Hippocampal formation (tissue), 2 donors: Measurements from ENCODE around the gene ETNPPL.
"Not testable (repeated sequence)": the region's sequence is repeated elsewhere in the genome, so short reads cannot be mapped to it uniquely, and the experiment has no call there.

ENCODE experiments used
- DNase-seq, 2 donors: peaks; one replicate each; lab custom pipeline; 2025; lab: John Stamatoyannopoulos, UW

ETNPPL gene

DNA sequence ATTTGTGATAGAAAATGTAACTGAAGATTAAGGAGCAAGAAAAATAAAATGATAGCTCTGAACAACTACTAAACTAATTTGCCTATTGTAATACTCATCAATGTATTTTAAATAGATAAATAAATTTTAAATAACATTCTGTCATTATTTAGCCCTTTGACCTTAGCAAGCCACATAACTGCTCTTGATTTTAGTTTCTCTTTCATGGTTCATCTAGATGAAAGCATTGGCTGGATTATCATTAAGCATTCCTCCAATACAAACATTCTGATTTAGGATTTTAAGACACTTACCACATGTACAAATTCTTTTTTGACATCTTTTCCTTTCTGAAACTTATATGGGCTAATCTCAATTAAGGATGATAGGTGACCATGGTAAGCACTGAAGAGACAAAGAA, 8.5 kb downstream of the ETNPPL start:
- no peak for DNase-seq

DNA sequence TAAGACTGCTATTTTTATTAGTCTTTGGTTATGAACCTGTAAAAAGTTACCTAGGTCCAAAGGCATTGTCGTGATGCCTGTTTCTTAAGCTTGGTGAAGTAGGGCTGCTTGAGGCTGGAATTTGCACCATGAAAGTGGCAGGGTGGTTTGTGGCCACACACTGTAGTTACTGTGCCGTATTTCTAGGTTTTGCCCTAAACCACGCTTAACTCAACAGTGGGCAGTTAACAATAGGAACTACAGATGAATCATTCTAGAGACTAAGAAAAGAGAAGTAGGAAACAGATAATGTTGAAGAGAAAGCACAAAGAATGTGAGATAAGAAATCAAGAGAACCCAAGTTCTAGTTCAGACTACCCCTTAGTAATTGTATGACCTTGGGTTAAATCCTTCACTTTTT, 11.5 kb downstream of the ETNPPL start:
- no peak for DNase-seq

DNA sequence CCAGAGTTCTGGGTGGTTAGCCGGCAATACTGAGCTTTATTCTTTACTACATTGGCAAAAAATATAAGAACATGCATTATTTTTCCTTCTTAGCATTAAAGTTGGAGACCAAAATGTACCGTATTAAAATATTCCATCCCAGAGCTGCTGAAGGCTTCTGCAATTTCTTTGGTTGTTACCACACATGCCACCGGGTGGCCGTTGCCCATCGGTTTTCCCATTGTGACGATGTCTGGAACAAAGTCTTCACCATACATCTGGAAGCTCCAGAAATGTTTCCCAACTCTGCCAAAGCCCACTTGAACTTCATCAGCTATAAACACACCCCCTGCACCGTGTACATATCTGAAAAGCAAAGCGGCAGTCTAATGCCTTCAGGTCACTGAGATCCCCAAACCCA, 13.7 kb downstream of the ETNPPL start:
- DNase-seq, result no peak

DNA sequence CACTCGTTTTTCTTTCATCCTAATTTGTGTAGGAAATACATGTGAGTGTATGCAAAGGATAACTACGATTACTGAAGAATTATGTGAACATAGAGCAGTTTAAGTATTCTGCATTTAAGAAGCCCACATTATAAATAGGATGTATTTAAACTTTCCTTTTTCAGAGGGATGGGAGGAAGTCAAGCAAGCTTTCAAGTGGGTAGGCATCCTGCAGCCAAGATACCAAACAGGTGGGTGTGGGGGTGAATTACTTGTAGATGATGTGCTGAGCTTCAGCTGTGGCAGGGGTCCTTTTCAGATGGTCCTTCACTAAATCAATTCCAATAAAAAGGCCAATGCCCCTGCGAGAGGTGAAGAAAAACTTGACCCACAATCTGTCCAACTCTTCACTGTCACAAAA, 16.3 kb downstream of the ETNPPL start:
- no peak for DNase-seq

DNA sequence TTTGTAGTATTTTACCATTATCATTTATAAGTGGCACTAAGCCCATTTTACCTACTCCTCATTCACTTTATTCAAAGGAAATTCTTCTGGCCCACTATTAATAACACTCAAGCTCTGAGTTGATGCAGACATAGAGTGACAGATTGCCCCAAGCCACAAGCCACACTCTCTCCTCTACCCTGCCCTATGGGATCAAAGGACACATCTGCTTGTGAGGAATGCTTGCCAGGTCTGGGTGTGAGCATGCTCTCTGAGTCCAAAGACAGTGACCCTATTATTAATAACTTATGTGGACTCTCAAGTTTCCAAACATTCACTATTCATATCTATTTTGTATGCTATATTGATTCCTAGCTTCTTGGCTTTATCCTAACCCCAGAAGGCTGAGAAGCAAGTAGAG, 18.5 kb downstream of the ETNPPL start:
- no peak for DNase-seq

DNA sequence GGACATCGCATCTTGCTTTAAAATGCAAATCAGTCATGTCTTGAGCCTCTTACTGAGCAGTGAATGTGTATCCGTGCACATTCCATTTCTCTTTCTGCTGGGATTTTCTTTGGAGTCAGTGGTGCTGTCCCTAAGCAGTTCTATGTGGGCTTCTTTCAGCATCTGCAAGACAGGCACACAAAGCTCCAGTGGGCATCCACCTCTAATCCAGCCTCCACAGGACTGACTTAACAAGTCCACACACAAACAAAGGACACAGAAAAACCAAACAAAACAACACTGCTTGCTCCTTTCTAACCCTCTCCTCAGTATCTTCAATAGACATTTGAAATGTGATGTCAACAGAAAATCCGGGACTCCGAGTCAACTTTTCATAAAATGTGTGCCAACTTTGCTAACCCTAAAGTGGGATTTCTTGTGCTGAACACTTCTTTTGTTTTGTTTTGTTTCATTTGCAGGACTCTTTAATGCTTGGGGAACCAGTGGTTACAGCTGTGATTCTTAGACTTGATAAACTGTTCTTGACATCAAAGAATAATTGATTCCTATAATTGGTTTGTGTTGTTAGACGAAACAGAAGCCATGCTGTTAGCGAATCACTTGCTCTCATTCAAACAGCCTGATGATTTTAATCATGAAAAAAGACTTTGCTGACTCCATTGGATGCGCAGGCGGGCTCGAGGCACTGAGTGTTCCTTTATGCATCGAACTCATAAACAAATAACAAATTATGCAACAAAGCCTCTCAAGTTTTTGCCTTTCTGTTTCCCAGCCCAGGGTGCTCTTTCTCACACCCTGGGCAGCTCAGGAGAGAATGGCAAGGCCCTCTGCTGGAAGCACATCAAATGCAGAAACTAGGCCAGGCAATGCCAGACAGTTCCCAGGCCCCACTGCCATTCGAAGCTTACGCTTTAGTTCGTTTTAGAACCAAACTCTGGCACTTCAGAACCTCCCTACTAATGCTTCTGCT, 20.1 kb downstream of the ETNPPL start:
- peak; percentile 17 to 66 for DNase-seq

DNA sequence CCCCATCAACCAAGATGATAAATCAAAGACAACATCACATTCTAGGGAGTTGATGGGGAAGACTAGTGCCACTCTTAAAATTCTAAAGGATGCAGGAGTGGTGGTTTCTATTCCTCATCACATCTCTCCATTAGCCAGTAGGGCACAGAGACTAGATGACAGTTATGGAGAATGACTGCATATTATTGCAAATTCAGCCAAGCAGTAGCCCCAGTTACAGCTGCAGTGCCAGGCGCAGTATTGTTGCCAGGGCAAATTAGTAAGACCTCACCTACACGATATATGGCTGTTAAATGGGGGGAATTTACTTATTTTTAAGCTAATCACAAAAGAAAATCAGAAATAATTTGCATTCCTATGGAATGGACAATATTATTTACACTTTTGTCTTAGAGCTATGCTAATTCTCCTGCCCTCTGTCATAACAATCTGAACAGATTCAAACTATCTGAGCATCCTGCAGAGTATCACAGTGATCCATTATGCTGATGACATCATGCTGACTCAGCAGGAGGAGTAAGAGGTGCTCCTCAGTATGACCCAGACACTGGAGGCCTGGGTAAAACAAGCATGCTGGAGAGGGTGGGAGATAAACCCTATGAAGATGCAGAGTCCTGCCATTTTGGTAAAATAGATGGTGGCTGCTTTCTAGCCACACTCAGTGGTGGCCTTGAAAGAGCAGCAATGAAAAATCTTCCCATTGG, 24.7 kb downstream of the ETNPPL start:
- DNase-seq, result no peak

DNA sequence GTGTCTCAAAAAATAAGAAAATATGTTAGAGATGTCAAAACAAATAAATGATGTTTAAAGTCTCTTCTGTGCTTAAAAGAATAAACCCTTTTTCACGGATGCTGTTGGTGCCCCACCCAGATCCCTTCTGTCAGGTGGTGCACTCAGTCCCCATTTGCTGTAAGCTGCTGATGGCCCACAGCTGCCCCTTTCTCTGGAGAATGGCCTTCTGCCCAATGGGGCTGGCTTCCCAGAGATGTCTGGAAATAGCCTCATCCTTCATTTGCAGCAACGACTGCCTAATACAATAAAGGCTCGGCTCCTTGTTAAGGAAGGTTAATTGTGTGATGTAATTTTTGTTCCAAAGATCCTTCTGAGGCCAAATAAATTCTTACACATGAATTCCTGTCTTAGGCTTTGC, 31.8 kb downstream of the ETNPPL start:
- DNase-seq, result no peak

DNA sequence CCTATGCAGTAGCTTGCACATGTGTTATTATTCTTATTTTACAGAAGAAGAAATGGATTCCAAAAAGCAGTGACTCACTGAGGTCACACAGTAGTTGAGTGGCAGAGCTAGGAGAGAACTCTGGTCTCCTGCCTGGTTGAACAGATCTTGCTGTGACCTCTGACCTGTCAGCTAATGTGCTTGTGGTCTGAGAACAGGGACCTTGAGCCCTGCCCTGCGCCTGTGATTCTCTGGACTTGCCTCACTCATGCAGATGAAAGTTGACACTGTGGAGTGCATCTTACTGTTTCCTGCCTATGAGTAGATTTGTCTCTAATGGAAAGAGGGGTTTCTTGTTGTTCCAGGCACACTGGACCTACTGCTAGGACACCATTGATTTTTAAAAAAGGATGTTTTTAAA, 32.3 kb downstream of the ETNPPL start:
- no peak for DNase-seq

DNA sequence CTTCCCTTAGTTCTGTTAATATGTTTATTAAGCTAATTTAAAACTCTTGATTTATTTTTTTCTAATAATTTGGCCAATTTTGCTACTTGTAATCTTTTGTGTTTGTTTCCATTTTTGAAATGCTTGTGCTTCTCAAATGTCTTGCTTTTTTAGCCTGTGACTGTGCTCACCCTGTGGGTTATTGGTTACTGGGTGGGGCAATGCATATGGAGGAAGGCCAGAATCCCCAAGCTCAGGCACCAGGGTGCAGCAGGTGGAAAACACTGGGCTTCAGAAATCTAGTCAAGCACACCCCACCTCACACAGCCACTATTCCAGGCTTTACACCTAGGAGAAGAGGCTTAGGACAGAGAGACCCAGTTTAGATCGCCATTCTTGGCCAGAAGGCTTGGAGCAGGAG, 33.1 kb downstream of the ETNPPL start:
- DNase-seq, result no peak

DNA sequence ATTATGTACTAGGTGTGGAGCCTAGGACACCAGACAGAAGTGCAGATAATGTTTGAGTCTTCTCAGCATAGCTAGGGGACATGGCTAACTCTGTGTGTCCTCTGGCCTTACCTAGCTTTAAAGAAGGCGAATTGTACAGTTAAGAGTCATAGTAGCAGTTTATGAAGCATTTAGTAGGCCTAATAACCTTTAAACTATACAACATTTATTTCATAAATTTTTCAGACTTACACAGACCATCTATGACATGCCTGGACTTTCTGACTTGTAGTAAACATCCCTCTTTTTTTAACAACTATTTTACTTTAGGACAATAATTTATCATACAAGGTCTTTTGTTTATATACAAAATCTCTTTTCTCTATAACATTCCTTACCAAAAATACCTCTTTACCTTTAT, 37.4 kb downstream of the ETNPPL start:
- DNase-seq, result no peak

DNA sequence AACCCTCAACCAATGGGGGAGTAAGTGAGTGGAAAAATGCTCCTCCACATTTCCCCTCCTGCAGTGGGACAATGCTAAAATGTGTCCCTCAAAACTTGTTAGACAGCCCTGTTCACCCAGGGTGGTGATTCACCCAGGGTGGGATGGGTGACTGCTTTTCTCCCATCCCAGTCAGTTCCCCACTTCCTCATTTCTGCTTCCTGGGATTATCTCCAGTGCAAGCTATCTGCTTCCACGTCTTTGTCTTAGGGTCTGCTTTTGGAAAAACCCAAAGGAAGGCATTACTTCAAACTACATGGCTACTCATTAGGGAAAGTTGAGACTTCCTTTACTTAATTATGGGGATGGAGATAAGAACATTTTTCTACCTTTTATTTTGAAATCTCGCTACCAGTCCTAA, 45.5 kb downstream of the ETNPPL start:
- no peak for DNase-seq

DNA sequence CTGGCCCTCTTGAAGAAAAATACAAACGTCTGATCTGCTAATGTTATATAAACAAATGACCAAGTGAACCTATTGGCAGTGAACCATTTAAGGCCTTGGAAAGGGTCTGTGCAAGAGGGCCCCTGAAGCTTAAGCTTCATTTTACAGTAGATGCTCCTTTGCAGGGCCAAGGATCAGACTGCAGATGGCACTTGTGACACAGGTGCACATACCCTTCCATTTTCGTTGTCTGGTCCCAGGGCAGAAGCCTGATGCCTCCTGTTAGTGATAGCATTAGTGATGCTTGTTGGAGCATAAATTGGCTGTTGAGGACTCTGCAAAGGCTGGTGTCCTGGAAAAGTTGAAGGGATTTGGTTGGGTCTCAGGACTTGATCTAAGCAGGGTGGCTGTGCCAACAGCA, 46.5 kb downstream of the ETNPPL start:
- DNase-seq, result no peak

DNA sequence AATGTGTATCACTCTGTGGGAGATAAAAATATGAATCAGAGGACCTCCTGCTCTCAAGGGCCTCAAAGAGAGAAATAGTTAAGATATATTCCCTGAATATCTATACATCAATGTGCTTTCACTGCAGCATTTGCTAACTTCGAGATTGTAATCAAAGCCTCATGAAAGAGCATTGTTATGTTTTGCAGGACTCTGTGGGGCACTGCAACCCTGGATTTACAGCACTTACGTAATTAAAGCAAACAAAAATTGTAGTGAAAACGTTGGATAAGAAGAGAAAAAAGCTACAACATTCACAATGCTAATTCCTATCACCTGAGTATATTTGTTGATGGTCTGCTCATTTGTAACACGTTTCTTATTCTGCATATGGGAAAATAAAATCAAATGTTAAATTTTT, 48.0 kb downstream of the ETNPPL start:
- DNase-seq, result no peak

DNA sequence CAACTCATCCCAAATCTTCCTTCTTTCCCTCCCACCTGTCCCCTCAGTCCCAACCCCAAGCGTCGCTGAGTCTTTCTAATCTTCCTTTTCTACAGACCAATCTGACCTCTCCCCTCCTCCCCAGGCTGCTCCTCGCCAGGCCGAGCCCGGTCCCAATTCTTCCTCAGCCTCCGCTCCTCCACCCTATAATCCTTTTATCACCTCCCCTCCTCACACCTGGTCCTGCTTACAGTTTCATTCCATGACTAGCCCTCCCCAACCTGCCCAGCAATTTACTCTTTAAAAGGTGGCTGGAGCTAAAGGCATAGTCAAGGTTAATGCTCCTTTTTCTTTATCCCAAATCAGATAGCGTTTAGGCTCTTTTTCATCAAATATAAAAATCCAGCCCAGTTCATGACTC, 52.3 kb downstream of the ETNPPL start:
- not testable (repeated sequence) for DNase-seq

DNA sequence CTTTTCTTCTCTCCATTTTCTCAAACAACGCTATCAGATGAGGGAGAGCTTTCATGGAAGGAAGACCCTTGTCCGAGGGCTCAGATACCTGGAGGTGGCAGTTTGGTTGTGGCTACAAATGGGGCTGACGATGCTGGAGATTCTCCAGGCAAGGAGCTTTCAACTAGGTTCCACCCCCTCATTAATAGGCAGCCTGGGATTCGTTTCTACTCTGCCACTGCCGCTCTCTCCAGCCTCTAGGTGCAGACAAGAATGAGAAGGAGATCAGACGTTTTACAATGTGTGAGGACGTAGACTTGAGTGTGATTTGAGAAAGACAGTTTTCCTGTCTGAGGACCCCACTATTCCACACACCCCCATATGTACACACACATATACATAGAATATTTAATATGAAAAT, 53.1 kb downstream of the ETNPPL start:
- no peak for DNase-seq

DNA sequence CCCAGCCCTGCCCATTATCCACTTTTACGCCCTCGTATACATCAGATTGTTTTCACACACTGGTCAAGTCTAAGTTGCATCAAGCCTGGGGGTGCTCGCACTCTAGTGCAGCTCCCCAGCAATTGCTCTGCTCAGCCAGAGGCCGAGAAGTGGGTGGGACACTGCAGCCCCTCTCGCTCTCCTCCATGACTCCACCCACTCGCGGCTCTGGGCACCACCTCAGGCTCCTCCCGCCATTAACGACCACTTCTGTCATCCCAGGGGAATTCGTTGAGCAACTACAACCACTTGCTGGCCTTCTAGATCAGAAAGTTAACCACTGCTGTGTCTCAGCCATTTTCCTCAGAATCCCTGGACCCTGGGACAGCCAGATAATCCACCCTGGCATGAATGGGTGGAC, 53.6 kb downstream of the ETNPPL start:
- no peak for DNase-seq

DNA sequence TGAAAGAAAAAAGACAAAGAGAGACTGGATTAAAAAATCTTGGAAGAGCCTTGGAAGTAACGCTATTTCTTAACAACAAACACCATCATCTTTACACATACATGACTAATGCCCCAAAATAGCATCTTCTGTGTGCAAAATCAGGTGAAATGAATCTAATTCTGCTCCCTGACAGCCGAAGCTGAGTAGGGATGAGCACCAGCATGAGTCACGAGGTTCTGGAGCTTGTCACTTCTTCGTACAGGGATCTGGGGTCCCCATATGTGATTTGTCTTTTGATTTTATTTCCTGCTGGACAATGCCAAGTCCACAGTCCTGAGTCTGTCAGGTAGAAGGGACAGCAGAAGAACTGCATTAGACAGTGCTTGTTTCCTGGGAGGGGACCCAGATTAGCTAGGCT, 56.6 kb downstream of the ETNPPL start:
- DNase-seq, result no peak

DNA sequence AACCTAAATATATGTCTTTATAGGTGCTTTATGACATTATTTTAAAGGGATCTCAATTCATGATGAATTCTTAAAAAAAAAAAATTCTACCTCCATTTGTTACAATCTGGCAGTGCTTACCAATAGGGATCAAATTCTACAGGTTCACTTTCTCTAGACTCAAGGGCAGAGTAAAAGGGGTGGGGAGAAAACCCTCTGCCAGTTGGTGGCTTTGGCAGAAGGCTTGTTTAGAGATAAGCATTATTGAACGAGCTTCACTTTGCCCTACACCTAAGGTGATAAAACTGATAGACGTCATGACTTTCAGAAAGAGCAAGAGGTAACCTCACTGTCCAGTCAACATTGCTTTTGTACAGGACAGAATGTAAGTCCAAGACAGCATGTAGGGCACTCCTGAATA, 58.9 kb downstream of the ETNPPL start:
- DNase-seq, result no peak

DNA sequence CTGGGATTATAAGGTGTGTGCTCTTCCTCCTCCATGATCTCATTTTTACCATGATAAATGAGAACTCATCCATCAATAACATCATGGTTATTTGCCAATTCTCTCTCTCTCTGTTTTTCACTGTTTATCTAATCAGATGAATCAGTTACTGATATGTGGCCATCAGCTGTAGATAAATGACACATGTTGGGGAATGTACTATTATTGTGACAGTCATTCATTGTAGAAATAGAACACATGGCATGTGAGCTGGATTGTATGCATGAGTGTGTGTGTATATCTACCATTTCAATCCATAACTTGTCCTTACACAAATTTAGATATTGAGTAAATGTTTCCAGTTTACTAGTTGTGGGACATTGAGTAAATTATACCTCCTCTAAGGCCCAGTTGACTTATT, 59.5 kb downstream of the ETNPPL start:
- no peak for DNase-seq

DNA sequence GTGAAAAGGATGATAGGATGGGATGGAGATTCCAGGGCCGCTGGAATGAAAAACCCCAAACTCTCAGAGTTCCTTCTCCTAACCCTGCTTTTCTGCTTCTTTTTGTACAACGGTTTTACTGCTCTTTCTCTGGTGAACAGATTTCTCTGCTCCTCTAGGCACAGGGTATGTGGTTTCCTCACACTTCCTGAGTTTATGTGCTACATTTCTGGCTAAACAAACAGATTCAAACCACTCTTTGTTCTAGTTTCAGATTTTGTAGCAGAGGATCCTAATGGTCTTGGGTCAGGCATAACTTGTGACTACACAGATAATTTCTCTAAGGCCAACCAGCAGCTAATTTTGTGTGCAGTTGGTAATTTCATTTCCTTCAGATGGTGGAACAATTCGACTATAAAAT, 59.9 kb downstream of the ETNPPL start:
- no peak for DNase-seq

DNA sequence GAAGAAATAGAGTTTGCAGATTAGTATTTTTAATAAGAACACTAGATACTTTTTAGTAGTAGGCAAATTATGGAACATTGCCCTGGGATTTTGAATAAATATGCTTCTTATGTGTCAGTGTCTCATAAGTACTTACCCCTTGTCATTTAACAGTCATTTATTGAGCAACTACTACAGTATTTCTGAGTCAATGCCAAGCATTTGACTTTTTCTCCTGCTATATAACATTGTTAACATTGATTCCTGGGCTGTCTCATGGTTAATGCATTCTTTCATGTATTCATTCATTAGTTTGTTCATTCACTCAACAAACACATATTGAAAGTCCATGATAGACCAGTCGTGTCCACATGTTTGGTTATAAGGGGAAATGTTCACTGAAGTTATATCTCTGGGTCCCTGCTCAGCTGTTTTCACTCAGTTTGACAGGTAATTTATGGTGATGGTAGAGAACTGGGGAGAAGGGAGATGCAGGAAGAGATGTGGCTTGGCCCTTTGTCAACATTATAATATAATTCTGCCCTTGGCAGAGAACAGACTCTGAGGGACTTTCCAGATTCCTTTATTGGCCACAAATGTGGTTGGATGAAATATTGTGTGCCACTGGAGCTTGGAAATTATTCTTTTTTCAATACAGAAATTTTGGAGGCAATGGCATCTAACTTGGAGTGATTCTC, 62.6 kb downstream of the ETNPPL start:
- DNase-seq, result no peak

DNA sequence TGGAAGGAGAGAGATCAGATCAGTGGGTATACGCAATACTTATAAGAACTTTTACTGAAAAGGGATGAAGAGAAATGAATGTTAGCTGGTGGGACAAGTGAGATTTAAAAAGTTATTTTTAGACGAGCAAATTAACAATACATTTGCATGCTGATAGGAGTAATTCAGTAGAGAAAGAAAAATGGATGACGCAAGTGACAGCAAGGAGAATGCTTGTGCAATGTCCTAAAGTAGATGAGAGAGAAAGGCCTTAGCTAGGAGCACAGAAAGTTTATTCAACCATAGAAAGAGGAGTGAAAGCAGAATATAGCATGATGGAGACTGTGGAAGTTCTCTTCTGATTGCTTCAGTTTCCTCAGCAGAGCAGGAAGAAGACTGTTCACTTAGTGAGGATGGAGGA, 66.7 kb downstream of the ETNPPL start:
- DNase-seq, result no peak
